ENCODE data around the gene TMC6.

Gene TMC6

GRCh38 chr17:78063489-78063888 is 65.1 kb downstream of the TMC6 start:
- Histone ChIP-seq H3K79me2 (ENCODE audit: control insufficient read depth, low read length) (no peaks in the 10 kb centered on the region), H3K9me3 (ENCODE audit: control insufficient read depth, insufficient read depth, low read length) (no peaks in the 10 kb centered on the region), H3K4me2 (ENCODE audit: low read length) (no peak overlapping the region), H3K27me3 (ENCODE audit: control insufficient read depth, low read length) (no peaks in the 10 kb centered on the region), H3K4me1 (ENCODE audit: control insufficient read depth, low read length) (no peaks in the 10 kb centered on the region; the same call in 1 of the 2 replicates), H4K20me1 (ENCODE audit: control insufficient read depth, insufficient read depth, low read depth, low read length) (no peaks in the 10 kb centered on the region), H3K36me3 (ENCODE audit: control insufficient read depth, low read length) (peaks cover 7% of the 10 kb centered on the region; the same call in 1 of the 2 replicates), H3K27ac (ENCODE audit: low read depth, low read length) (no peak overlapping the region), H3F3A (ENCODE audit: control insufficient read depth, insufficient read depth) (no peaks in the 10 kb centered on the region), H3K4me3 (ENCODE audit: low read length) (no peak overlapping the region), H3K9me2 (replicated peaks; ENCODE audit: control insufficient read depth, low read length) (no peaks in the 10 kb centered on the region)
- TF ChIP-seq CTCF (IDR thresholded peaks at IDR 0.05; ENCODE audit: low read depth, low read length, poor library complexity, severe bottlenecking) (no peak), EZH2phosphoT487 (IDR thresholded peaks at IDR 0.05; ENCODE audit: borderline replicate concordance, low read length) (no peak)

DNA sequence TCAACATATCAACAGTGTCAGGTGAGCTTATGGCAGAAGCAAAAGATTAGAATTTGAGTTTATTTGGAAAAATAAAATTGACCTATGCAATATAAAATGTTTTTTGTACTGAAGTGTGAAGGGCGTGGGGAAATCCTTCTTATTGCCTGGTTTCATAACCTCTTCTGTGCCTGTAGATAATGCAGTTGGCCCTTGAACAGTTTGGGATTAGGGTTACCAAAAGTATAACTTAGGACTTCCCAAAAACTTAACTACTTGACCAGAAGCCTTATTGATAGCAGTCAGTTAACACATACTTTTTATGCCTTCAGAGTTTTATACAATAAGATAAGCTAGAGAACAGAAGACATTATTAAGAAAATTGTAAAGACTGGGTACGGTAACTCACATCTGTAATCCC is 66.0 kb downstream of the TMC6 start:
- Histone ChIP-seq H3F3A (ENCODE audit: control insufficient read depth, insufficient read depth) (no peaks in the 10 kb centered on the region), H3K9me3 (ENCODE audit: control insufficient read depth, insufficient read depth, low read length) (no peaks in the 10 kb centered on the region), H3K4me1 (ENCODE audit: control insufficient read depth, low read length) (no peaks in the 10 kb centered on the region), H3K79me2 (ENCODE audit: control insufficient read depth, low read length) (no peaks in the 10 kb centered on the region), H3K4me3 (ENCODE audit: low read length) (no peak overlapping the region), H3K27ac (ENCODE audit: low read depth, low read length) (no peak overlapping the region), H3K9me2 (replicated peaks; ENCODE audit: control insufficient read depth, low read length) (no peaks in the 10 kb centered on the region), H3K4me2 (ENCODE audit: low read length) (no peak overlapping the region), H3K27me3 (ENCODE audit: control insufficient read depth, low read length) (no peaks in the 10 kb centered on the region), H4K20me1 (ENCODE audit: control insufficient read depth, insufficient read depth, low read depth, low read length) (no peaks in the 10 kb centered on the region), H3K36me3 (ENCODE audit: control insufficient read depth, low read length) (0 out of 2 replicates have a peak, but pooled peaks cover 3% of the 10 kb centered on the region)
- TF ChIP-seq EZH2phosphoT487 (IDR thresholded peaks at IDR 0.05; ENCODE audit: borderline replicate concordance, low read length) = no peak
- TF ChIP-seq CTCF (IDR thresholded peaks at IDR 0.05; ENCODE audit: low read depth, low read length, poor library complexity, severe bottlenecking) = no peak
